K562 (cell line): Measurements from ENCODE around the gene PHPT1.

ENCODE experiments used
- CBFB ChIP-seq: sonication (generic); formaldehyde crosslinking; IDR thresholded peaks from 2 replicates; pipeline ENCODE4 v1.4.0; 2020; ENCODE audit warnings: mild to moderate bottlenecking, missing genetic modification reagents
- CBX1 ChIP-seq: sonication (generic); IDR thresholded peaks from 2 replicates; pipeline ENCODE4 v1.6.1; 2016; ENCODE audit warnings: antibody characterized with exemption, low read depth, mild to moderate bottlenecking
- EP300 ChIP-seq: IDR thresholded peaks from 2 replicates; pipeline ENCODE4 v1.6.1; 2012; ENCODE audit warnings: low read length, improper control_type of control experiment
- EZH2 ChIP-seq: IDR thresholded peaks from 2 replicates; pipeline ENCODE4 v1.6.1; 2012; ENCODE audit warnings: low read depth, mild to moderate bottlenecking, inconsistent platforms, low read length, borderline replicate concordance
- KAT2B ChIP-seq: IDR thresholded peaks from one replicate; pipeline ENCODE4 v1.6.1; 2012; ENCODE audit warnings: low read depth, mild to moderate bottlenecking, control low read depth, inconsistent platforms, low read length, moderate library complexity
- L3MBTL2 ChIP-seq: fragments of 450-650 bp; IDR thresholded peaks from 2 replicates; pipeline ENCODE4 v1.6.1; 2016; ENCODE audit warnings: mild to moderate bottlenecking, moderate library complexity
- PHF8 ChIP-seq: fragments of 200-600 bp; sonication (generic); IDR thresholded peaks from 2 replicates; pipeline ENCODE4 v1.6.1; 2012; ENCODE audit warnings: mixed run types, mild to moderate bottlenecking, inconsistent platforms, low read length, moderate library complexity, borderline replicate concordance
- TEAD2 ChIP-seq: fragments of 450-650 bp; IDR thresholded peaks from 2 replicates; pipeline ENCODE4 v1.6.1; 2016; ENCODE audit warnings: missing genetic modification characterization, control low read depth, missing compliant biosample characterization
- U2AF1 ChIP-seq: fragments of 200-400 bp; formaldehyde crosslinking; optimal IDR thresholded peaks from 2 replicates; pipeline ENCODE3; 2017; ENCODE audit warnings: mild to moderate bottlenecking, low read depth, low read length, moderate library complexity
- YY1 ChIP-seq, 3 experiments: IDR thresholded peaks; 2 replicates each; pipeline ENCODE4 v1.6.1; 2011; ENCODE audit warnings: low read length in 2 of 3, mild to moderate bottlenecking in 2 of 3, moderate library complexity in 2 of 3, borderline replicate concordance in 1 of 3, control low read depth in 1 of 3, low read depth in 1 of 3; ENCODE audit not compliant: insufficient read depth in 3 of 3, insufficient replicate concordance in 2 of 3, control insufficient read depth in 1 of 3, insufficient read length in 1 of 3; ENCODE audit errors: extremely low read depth in 1 of 3
- TF ChIP-seq, protein P1 (sequence below): sonication (generic); formaldehyde crosslinking; IDR thresholded peaks from 2 replicates; pipeline ENCODE4 v1.9.0; 2022; ENCODE audit warnings: mild to moderate bottlenecking, missing genetic modification reagents
- TF ChIP-seq, protein P2 (sequence below), 3 experiments: IDR thresholded peaks in 2 of 3; conservative IDR thresholded peaks in 1 of 3; 2 replicates each; pipeline ENCODE4 v1.5.1; 2011 to 2012; ENCODE audit warnings: low read length in 3 of 3, mild to moderate bottlenecking in 3 of 3, control low read depth in 2 of 3, improper control_type of control experiment in 1 of 3, inconsistent platforms in 1 of 3, low read depth in 1 of 3, mixed read lengths in 1 of 3, moderate library complexity in 1 of 3; ENCODE audit not compliant: insufficient read depth in 2 of 3

- TF ChIP-seq, protein P1, sequence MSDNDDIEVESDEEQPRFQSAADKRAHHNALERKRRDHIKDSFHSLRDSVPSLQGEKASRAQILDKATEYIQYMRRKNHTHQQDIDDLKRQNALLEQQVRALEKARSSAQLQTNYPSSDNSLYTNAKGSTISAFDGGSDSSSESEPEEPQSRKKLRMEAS (CRISPR knock-in tag): no peak
- no peak for TF ChIP-seq EP300
- no peak for TF ChIP-seq L3MBTL2
- no peak for TF ChIP-seq YY1 (IDR thresholded peaks at IDR 0.05; ENCODE audit: borderline replicate concordance in 1 of 3, control insufficient read depth in 1 of 3, extremely low read depth in 1 of 3, insufficient read depth in 3 of 3, insufficient read length in 1 of 3, insufficient replicate concordance in 2 of 3, low read depth in 1 of 3, low read length in 2 of 3)
- no peak for TF ChIP-seq EZH2
- TF ChIP-seq TEAD2 (tag): no peak
- TF ChIP-seq U2AF1: no peak
- no peak for TF ChIP-seq CBX1
- TF ChIP-seq, protein P2, sequence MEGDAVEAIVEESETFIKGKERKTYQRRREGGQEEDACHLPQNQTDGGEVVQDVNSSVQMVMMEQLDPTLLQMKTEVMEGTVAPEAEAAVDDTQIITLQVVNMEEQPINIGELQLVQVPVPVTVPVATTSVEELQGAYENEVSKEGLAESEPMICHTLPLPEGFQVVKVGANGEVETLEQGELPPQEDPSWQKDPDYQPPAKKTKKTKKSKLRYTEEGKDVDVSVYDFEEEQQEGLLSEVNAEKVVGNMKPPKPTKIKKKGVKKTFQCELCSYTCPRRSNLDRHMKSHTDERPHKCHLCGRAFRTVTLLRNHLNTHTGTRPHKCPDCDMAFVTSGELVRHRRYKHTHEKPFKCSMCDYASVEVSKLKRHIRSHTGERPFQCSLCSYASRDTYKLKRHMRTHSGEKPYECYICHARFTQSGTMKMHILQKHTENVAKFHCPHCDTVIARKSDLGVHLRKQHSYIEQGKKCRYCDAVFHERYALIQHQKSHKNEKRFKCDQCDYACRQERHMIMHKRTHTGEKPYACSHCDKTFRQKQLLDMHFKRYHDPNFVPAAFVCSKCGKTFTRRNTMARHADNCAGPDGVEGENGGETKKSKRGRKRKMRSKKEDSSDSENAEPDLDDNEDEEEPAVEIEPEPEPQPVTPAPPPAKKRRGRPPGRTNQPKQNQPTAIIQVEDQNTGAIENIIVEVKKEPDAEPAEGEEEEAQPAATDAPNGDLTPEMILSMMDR (IDR thresholded peaks at IDR 0.05 in 2 of 3, conservative IDR thresholded peaks at IDR 0.05 in 1 of 3; ENCODE audit: insufficient read depth in 2 of 3, low read depth in 1 of 3, low read length in 3 of 3): no peak
- no peak for TF ChIP-seq PHF8
- TF ChIP-seq KAT2B: no peak
- no peak for TF ChIP-seq CBFB (CRISPR knock-in tag)
These were observed 33.8 kb upstream of the PHPT1 start for GRCh38 chr9:136815422-136815782.
